Thyroid gland (tissue), 4 donors: ENCODE results near the gene OGFOD3.

Experiments used
- CTCF ChIP-seq, 6 experiments: fragments of 200-600 bp in 3 of 6; fragments of 450-650 bp in 3 of 6; sonication (generic) in 3 of 6; IDR thresholded peaks; one replicate each; pipeline ENCODE4 v1.5.1; 2016 to 2019; ENCODE audit warnings: antibody characterized with exemption in 6 of 6, mild to moderate bottlenecking in 2 of 6, inconsistent platforms in 1 of 6, moderate library complexity in 1 of 6
- POLR2A ChIP-seq, 2 donors: fragments of 450-650 bp; IDR thresholded peaks; one replicate each; pipeline ENCODE4 v1.6.1; 2017; ENCODE audit warnings: antibody characterized with exemption in 2 of 2, mild to moderate bottlenecking in 2 of 2, moderate library complexity in 1 of 2

- TF ChIP-seq CTCF (IDR thresholded peaks at IDR 0.05) (no peak), POLR2A (IDR thresholded peaks at IDR 0.05) (no peak)
Observed at GRCh38 chr17:82343560-82343959, 74.8 kb downstream of the OGFOD3 start.
